HCT116 (cell line): ENCODE measurements around the gene CCDC73. TPM values are rescaled to one million over a fixed set of nuclear protein-coding genes. Genes with fewer than 3 reads are reported as not detected.

ENCODE experiments used
- ATAC-seq: fragments of 200-7000 bp; cut with Tn5 transposase; 2 replicates; pipeline ENCODE4 v1.9.1; 2020; ENCODE audit warnings: mild to moderate bottlenecking, moderate library complexity
- BruUV-seq: library from RNA; stranded (reverse); fragments of 400-500 nt; replicated peaks from 2 replicates; lab custom pipeline; 2021; lab: Mats Ljungman, UMichigan
- CTCF ChIA-PET: fragments of 300-600 bp; sonication (Branson Sonifier 250); formaldehyde crosslinking; loops from one replicate; lab custom pipeline; 2021; ENCODE audit warnings: antibody characterized with exemption; lab: Charles Lee
- POLR2A ChIA-PET: fragments of 300-600, 350-600 bp; sonication (Branson Sonifier 250); formaldehyde crosslinking; loops from one replicate; lab custom pipeline; 2021; ENCODE audit warnings: antibody characterized with exemption; lab: Charles Lee
- RAD21 ChIA-PET, 2 experiments: fragments of 300-600 bp; sonication (Branson Sonifier 250); formaldehyde crosslinking; loops; one replicate each; lab custom pipeline; 2023; ENCODE audit warnings: low total read pairs in 2 of 2; ENCODE audit not compliant: uncharacterized antibody in 2 of 2, unreplicated experiment in 2 of 2, low non-redundant PET in 1 of 2; lab: Charles Lee
- DNase-seq: peaks from one replicate; pipeline ENCODE4 v3.0.0-alpha.2; 2010; ENCODE audit warnings: low read depth, low spot score
- H2AFZ ChIP-seq: fragments of 200-600 bp; shearing (Covaris generic), sonication (generic); 2 replicates; pipeline ENCODE4 v1.6.1; 2017; ENCODE audit warnings: low read depth, mixed run types, mixed read lengths, antibody characterized with exemption, low read length; ENCODE audit not compliant: poor library complexity, severe bottlenecking
- H3K27ac ChIP-seq: 2 replicates; pipeline ENCODE4 v1.5.1; 2012; ENCODE audit warnings: low read depth, low read length
- H3K27me3 ChIP-seq: fragments of 200-600 bp; sonication (generic); 2 replicates; pipeline ENCODE4 v1.6.1; 2016; ENCODE audit warnings: mixed run types, low read length, mixed read lengths; ENCODE audit not compliant: insufficient read depth
- H3K36me3 ChIP-seq, 2 experiments: fragments of 200-500 bp in 1 of 2; fragments of 200-600 bp in 1 of 2; sonication (Bioruptor generic) in 1 of 2; sonication (generic) in 1 of 2; 2 replicates each; pipeline versions ENCODE4 v1.5.1 to v1.6.1; 2014 to 2016; ENCODE audit warnings: low read length in 2 of 2, inconsistent platforms in 1 of 2, mixed read lengths in 1 of 2, mixed run types in 1 of 2; ENCODE audit not compliant: insufficient read depth in 2 of 2, control insufficient read depth in 1 of 2
- H3K4me1 ChIP-seq, 2 experiments: fragments of 200-600 bp in 1 of 2; sonication (generic) in 1 of 2; 2 replicates each; pipeline versions ENCODE4 v1.5.1 to v1.6.1; 2012 to 2017; ENCODE audit warnings: low read length in 2 of 2, inconsistent platforms in 1 of 2, mild to moderate bottlenecking in 1 of 2, mixed read lengths in 1 of 2, mixed run types in 1 of 2, moderate library complexity in 1 of 2; ENCODE audit not compliant: insufficient read depth in 2 of 2, control insufficient read depth in 1 of 2
- H3K4me2 ChIP-seq: fragments of 200-600 bp; sonication (generic); 2 replicates; pipeline ENCODE4 v1.6.1; 2017; ENCODE audit warnings: mixed run types, low read length, mixed read lengths
- H3K4me3 ChIP-seq, 2 experiments: fragments of 200-600 bp in 1 of 2; sonication (generic) in 1 of 2; replicated peaks in 1 of 2; 2 replicates each; pipeline ENCODE4 v1.5.1; 2011 to 2016; ENCODE audit warnings: low read length in 2 of 2, control low read depth in 1 of 2, low read depth in 1 of 2, mild to moderate bottlenecking in 1 of 2, mixed read lengths in 1 of 2, mixed run types in 1 of 2
- H3K79me2 ChIP-seq: fragments of 200-600 bp; sonication (generic); 2 replicates; pipeline ENCODE4 v1.6.1; 2017; ENCODE audit warnings: mild to moderate bottlenecking, mixed run types, low read length, moderate library complexity, mixed read lengths; ENCODE audit not compliant: insufficient read depth
- H3K9ac ChIP-seq: fragments of 200-600 bp; sonication (generic); 2 replicates; pipeline ENCODE4 v1.6.1; 2016; ENCODE audit warnings: low read length, mixed read lengths
- H3K9me2 ChIP-seq: fragments of 200-600 bp; sonication (generic), shearing (Covaris generic); 2 replicates; pipeline ENCODE4 v1.6.1; 2017; ENCODE audit warnings: mixed run types, mild to moderate bottlenecking, moderate library complexity; ENCODE audit not compliant: insufficient read depth
- H3K9me3 ChIP-seq, 2 experiments: fragments of 200-500 bp in 1 of 2; fragments of 200-600 bp in 1 of 2; sonication (Bioruptor generic) in 1 of 2; sonication (generic) in 1 of 2; 2 replicates each; pipeline ENCODE4 v1.6.1; 2014 to 2017; ENCODE audit warnings: low read length in 2 of 2, mixed read lengths in 2 of 2, inconsistent platforms in 1 of 2, low read depth in 1 of 2, mild to moderate bottlenecking in 1 of 2, mixed run types in 1 of 2, moderate library complexity in 1 of 2; ENCODE audit not compliant: control insufficient read depth in 1 of 2, insufficient read depth in 1 of 2
- H4K20me1 ChIP-seq: fragments of 200-600 bp; sonication (generic), shearing (Covaris generic); 2 replicates; pipeline ENCODE4 v1.6.1; 2017; ENCODE audit warnings: mixed run types, mild to moderate bottlenecking, moderate library complexity; ENCODE audit not compliant: insufficient read depth
- CBX3 ChIP-seq: IDR thresholded peaks from 2 replicates; pipeline ENCODE4 v1.6.1; 2012; ENCODE audit warnings: low read depth
- CEBPB ChIP-seq: IDR thresholded peaks from 2 replicates; pipeline ENCODE4 v1.6.1; 2012; ENCODE audit warnings: low read depth
- EGR1 ChIP-seq: IDR thresholded peaks from 2 replicates; pipeline ENCODE4 v1.6.1; 2012; ENCODE audit warnings: low read depth
- EZH2 ChIP-seq: fragments of 200-600 bp; sonication (generic); IDR thresholded peaks from 2 replicates; pipeline ENCODE4 v1.6.1; 2017; ENCODE audit warnings: antibody characterized with exemption, mixed run types
- EZH2phosphoT487 ChIP-seq: fragments of 200-600 bp; IDR thresholded peaks from 2 replicates; pipeline ENCODE4 v1.6.1; 2018; ENCODE audit warnings: antibody characterized with exemption, borderline replicate concordance
- FOSL1 ChIP-seq: IDR thresholded peaks from 2 replicates; pipeline ENCODE4 v1.6.1; 2012; ENCODE audit warnings: low read depth
- JUND ChIP-seq: IDR thresholded peaks from 2 replicates; pipeline ENCODE4 v1.6.1; 2012
- RAD21 ChIP-seq: IDR thresholded peaks from 2 replicates; pipeline ENCODE4 v1.6.1; 2012; ENCODE audit warnings: low read depth, mild to moderate bottlenecking
- SP1 ChIP-seq: IDR thresholded peaks from 2 replicates; pipeline ENCODE4 v1.6.1; 2012; ENCODE audit warnings: low read depth
- SRF ChIP-seq: IDR thresholded peaks from 2 replicates; pipeline ENCODE4 v1.6.1; 2012; ENCODE audit warnings: low read depth
- TCF7L2 ChIP-seq: IDR thresholded peaks from 2 replicates; pipeline ENCODE4 v1.7.0; 2011; ENCODE audit warnings: borderline replicate concordance, inconsistent platforms; ENCODE audit not compliant: insufficient read depth, insufficient read length; ENCODE audit errors: extremely low read depth
- ZNF274 ChIP-seq: fragments of 200-500 bp; sonication (Bioruptor generic); IDR thresholded peaks from 2 replicates; pipeline ENCODE4 v1.6.1; 2014; ENCODE audit warnings: mild to moderate bottlenecking, low read depth, low read length, inconsistent platforms
- intact Hi-C: fragments of 100-400 bp; cut with micrococcal nuclease; formaldehyde crosslinking; loops from 2 replicates; pipeline ENCODE4 v1.10.0; 2022
- total RNA-seq: library from RNA; stranded (reverse); gene quantifications from one replicate; pipeline ENCODE4 v1.2.1, GENCODE V29; 2021; ENCODE audit not compliant: unreplicated experiment
- TF ChIP-seq, protein P1 (sequence below), 3 experiments: fragments of 200-600 bp in 1 of 3; sonication (generic) in 1 of 3; IDR thresholded peaks in 2 of 3; conservative IDR thresholded peaks in 1 of 3; 2 replicates each; pipeline ENCODE4 v1.5.1; 2012 to 2017; ENCODE audit warnings: low read depth in 2 of 3, low read length in 2 of 3, antibody characterized with exemption in 1 of 3, borderline replicate concordance in 1 of 3, control low read depth in 1 of 3, mild to moderate bottlenecking in 1 of 3, mixed read lengths in 1 of 3, mixed run types in 1 of 3, moderate library complexity in 1 of 3; ENCODE audit not compliant: insufficient read depth in 1 of 3
- TF ChIP-seq, protein P2 (sequence below): IDR thresholded peaks from 2 replicates; pipeline ENCODE4 v1.6.1; 2012; ENCODE audit warnings: low read depth

Gene CCDC73
- total RNA-seq, 1 experiment from 2014 or later: not detected

GRCh38 chr11:32574421-32574820 is 220.0 kb downstream of the CCDC73 start:
- H3K4me1 ChIP-seq: no peaks in the 10 kb centered on the region
- ATAC-seq (no peak), DNase-seq (no peak)
- H3K36me3 ChIP-seq: no peaks in the 10 kb centered on the region
- H3K9me3 ChIP-seq: no peaks in the 10 kb centered on the region
- no peak overlapping the region for H3K27ac ChIP-seq
- ChIA-PET CTCF (interaction anchor here (1.0 kb wide), 1 partner anchor 9 kb away, joined by 3 read pairs; no protein-coding TSS in a partner anchor), RAD21 (no interaction called here), POLR2A (no interaction called here)
- no peaks in the 10 kb centered on the region for H4K20me1 ChIP-seq
- no TSS peak for BruUV-seq
- H2AFZ ChIP-seq: no peak overlapping the region
- no peak overlapping the region for H3K9ac ChIP-seq
- intact Hi-C loops: no loop called here
- peaks cover 5% of the 10 kb centered on the region; the same call in 1 of the 2 replicates for H3K27me3 ChIP-seq
- H3K79me2 ChIP-seq: no peaks in the 10 kb centered on the region
- no peaks in the 10 kb centered on the region for H3K9me2 ChIP-seq
- no peak overlapping the region for H3K4me3 ChIP-seq
- no peak overlapping the region for H3K4me2 ChIP-seq
- TF ChIP-seq ZNF274: no peak
- TF ChIP-seq EZH2phosphoT487: no peak
- TF ChIP-seq, protein P1, sequence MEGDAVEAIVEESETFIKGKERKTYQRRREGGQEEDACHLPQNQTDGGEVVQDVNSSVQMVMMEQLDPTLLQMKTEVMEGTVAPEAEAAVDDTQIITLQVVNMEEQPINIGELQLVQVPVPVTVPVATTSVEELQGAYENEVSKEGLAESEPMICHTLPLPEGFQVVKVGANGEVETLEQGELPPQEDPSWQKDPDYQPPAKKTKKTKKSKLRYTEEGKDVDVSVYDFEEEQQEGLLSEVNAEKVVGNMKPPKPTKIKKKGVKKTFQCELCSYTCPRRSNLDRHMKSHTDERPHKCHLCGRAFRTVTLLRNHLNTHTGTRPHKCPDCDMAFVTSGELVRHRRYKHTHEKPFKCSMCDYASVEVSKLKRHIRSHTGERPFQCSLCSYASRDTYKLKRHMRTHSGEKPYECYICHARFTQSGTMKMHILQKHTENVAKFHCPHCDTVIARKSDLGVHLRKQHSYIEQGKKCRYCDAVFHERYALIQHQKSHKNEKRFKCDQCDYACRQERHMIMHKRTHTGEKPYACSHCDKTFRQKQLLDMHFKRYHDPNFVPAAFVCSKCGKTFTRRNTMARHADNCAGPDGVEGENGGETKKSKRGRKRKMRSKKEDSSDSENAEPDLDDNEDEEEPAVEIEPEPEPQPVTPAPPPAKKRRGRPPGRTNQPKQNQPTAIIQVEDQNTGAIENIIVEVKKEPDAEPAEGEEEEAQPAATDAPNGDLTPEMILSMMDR (IDR thresholded peaks at IDR 0.05 in 2 of 3, conservative IDR thresholded peaks at IDR 0.05 in 1 of 3; ENCODE audit: borderline replicate concordance in 1 of 3, insufficient read depth in 1 of 3, low read depth in 2 of 3, low read length in 2 of 3): no peak
- TF ChIP-seq JUND: no peak
- no peak for TF ChIP-seq SP1
- no peak for TF ChIP-seq CEBPB
- no peak for TF ChIP-seq TCF7L2
- no peak for TF ChIP-seq FOSL1
- no peak for TF ChIP-seq SRF
- TF ChIP-seq EZH2: no peak

- Histone ChIP-seq H3K27ac (no peak overlapping the region), H3K4me1 (no peaks in the 10 kb centered on the region), H3K36me3 (no peaks in the 10 kb centered on the region), H3K9me3 (no peaks in the 10 kb centered on the region), H3K9ac (no peak overlapping the region), H4K20me1 (no peaks in the 10 kb centered on the region), H3K79me2 (no peaks in the 10 kb centered on the region), H3K4me2 (no peak overlapping the region), H3K27me3 (peaks cover 5% of the 10 kb centered on the region; the same call in 1 of the 2 replicates), H3K9me2 (no peaks in the 10 kb centered on the region), H3K4me3 (no peak overlapping the region), H2AFZ (no peak overlapping the region)
- no peak for DNase-seq
- intact Hi-C loops: no loop called here
- ATAC-seq: no peak
- no TSS peak for BruUV-seq
- ChIA-PET RAD21 (no interaction called here), POLR2A (no interaction called here), CTCF (no interaction called here)
- TF ChIP-seq CBX3 (no peak), CEBPB (no peak), EGR1 (no peak), RAD21 (no peak), JUND (no peak), EZH2 (no peak)
- TF ChIP-seq, protein P2, sequence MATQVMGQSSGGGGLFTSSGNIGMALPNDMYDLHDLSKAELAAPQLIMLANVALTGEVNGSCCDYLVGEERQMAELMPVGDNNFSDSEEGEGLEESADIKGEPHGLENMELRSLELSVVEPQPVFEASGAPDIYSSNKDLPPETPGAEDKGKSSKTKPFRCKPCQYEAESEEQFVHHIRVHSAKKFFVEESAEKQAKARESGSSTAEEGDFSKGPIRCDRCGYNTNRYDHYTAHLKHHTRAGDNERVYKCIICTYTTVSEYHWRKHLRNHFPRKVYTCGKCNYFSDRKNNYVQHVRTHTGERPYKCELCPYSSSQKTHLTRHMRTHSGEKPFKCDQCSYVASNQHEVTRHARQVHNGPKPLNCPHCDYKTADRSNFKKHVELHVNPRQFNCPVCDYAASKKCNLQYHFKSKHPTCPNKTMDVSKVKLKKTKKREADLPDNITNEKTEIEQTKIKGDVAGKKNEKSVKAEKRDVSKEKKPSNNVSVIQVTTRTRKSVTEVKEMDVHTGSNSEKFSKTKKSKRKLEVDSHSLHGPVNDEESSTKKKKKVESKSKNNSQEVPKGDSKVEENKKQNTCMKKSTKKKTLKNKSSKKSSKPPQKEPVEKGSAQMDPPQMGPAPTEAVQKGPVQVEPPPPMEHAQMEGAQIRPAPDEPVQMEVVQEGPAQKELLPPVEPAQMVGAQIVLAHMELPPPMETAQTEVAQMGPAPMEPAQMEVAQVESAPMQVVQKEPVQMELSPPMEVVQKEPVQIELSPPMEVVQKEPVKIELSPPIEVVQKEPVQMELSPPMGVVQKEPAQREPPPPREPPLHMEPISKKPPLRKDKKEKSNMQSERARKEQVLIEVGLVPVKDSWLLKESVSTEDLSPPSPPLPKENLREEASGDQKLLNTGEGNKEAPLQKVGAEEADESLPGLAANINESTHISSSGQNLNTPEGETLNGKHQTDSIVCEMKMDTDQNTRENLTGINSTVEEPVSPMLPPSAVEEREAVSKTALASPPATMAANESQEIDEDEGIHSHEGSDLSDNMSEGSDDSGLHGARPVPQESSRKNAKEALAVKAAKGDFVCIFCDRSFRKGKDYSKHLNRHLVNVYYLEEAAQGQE: no peak
- TF ChIP-seq, protein P1 (IDR thresholded peaks at IDR 0.05 in 2 of 3, conservative IDR thresholded peaks at IDR 0.05 in 1 of 3; ENCODE audit: borderline replicate concordance in 1 of 3, insufficient read depth in 1 of 3, low read depth in 2 of 3, low read length in 2 of 3): no peak
Measured at GRCh38 chr11:32573228-32573627, 221.2 kb downstream of the CCDC73 start.
